HG02852 (cell line): ENCODE data around the gene PCDH9.
"Not testable (repeated sequence)": the region's sequence is repeated elsewhere in the genome, so short reads cannot be mapped to it uniquely, and the experiment has no call there.

Experiments
- ATAC-seq: cut with Tn5 transposase; IDR thresholded peaks from one replicate; pipeline ENCODE4 v1.9.1; 2021; ENCODE audit warnings: mild to moderate bottlenecking, moderate library complexity; ENCODE audit not compliant: unreplicated experiment

PCDH9 gene

GRCh38 chr13:66259426-66259825, 970.7 kb downstream of the PCDH9 start:
- ATAC-seq = not testable (repeated sequence)
